ENCODE results near the gene COL13A1.

COL13A1 gene

DNA sequence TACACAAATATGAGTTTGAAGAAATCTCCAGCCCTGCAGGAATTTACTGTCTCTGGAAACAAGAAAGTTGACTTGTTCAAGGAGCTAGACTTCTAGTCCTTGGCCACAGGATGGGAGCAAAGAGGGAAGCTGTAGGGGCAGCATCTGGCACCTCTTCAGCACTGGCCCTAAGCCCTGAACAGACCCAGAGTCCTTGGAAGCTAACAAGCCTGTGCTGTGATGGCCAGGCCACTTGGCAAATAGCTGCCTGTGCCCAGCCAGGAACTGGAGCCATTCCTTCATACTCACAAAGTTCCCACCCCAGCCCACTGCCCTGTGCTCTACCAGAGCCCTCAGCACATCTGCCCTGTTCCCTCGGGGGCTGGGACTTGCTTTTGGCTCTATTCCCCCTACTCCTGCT, 9.4 kb upstream of the COL13A1 start:
- DNase-seq, result no peak

GRCh38 chr10:69794673-69795072, 7.0 kb upstream of the COL13A1 start:
- no peak for DNase-seq

DNA sequence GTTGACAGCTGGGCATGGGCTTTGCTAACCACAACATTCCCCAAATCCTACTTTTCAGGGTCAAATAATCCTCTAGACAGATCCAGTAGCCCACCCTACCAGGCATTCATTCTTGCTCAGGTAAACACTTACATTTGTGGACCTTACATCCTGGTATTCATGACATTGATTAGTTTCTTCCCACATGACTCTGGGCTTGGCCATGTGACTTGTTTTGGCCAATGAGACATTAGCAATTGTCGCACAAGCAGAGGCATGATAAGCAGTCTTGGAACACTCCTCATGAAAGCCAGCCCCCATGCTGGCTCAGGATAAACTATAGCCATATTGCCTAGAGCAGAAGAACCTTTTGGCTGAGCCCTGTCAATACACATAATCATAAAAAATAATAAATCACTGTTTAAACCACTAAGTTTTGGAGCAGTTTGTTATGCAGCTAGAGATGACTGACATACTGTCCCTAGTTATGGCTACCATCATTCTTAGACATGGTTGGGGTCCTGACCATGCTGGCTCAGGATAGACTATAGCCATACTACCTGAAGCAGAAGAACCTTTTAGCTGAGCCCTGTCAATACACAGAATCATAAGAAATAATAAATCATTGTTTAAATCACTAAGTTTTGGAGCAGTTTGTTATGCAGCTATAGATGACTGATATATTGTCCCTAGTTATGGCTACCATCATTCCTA, 6.3 kb upstream of the COL13A1 start:
- DNase-seq, result no peak

GRCh38 chr10:69797959-69798358, 3.7 kb upstream of the COL13A1 start:
- no peak for DNase-seq

GRCh38 chr10:69800109-69800508, 1.6 kb upstream of the COL13A1 start:
- DNase-seq, result peak; percentile 32

DNA sequence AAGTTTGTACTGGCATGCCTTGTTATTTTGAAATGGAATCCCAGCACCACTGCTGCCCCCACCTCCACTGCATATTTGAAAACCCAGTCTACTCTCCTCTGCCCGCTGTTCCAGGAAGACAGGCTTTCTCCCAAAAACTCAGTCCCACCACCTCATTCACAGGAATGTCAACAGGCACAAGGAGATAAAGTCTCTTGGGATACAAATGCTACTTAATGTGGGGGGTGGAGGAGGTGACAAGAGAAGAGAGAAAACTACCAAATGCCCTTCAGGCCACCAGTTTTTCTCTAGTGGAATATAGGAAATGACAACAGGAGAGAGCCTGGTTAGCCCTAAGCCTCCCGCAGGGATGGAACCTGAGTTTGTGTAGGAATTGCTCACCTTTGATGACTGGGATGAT, 1.0 kb upstream of the COL13A1 start:
- DNase-seq, result no peak

- DNase-seq, result peak; percentile 62
Measured at GRCh38 chr10:69801094-69801433, 642 bp upstream of the COL13A1 start.

- DNase-seq, result peak; percentile 24
Measured at GRCh38 chr10:69802424-69803161, 887 bp downstream of the COL13A1 start.

DNA sequence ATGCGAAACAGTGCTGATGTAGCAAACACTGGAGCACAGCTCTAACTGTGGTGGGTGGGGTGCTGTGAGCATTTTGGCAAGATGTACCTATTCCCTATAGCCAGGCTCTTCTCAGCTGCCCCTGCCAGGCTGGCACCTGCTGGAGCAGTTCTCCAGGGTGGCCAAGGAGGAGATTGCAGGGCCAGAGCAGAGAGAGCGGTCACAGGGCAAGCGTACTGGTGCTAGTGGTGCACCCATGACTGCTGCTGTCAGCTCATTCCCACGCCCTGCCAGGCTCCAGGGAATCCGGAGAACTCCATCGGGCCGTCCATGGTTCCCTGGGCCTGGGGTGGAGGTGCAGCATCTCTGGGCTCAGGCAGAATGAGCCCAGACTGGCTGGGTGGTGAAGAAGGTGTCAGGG, 2.1 kb downstream of the COL13A1 start:
- no peak for DNase-seq

GRCh38 chr10:69804775-69805174, 3.1 kb downstream of the COL13A1 start:
- no peak for DNase-seq

DNA sequence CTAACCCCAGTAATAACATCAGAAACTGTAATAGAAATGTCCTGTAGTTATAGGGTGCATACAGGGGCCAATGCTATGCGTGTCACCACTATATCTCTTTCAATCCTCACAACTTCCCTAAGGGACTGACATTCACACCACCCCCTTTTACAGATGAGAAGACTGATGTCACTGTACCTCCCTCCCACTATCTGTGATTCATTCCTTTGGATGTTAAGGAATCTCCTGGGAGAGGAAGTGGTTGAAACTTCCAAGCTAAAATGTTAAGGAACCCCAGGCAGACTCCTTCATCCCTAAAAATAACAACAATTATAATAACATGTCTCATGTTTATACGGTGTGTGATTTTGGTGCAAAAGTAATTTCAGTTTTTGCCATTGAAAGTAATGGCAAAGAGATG, 5.4 kb downstream of the COL13A1 start:
- DNase-seq, result no peak

DNA sequence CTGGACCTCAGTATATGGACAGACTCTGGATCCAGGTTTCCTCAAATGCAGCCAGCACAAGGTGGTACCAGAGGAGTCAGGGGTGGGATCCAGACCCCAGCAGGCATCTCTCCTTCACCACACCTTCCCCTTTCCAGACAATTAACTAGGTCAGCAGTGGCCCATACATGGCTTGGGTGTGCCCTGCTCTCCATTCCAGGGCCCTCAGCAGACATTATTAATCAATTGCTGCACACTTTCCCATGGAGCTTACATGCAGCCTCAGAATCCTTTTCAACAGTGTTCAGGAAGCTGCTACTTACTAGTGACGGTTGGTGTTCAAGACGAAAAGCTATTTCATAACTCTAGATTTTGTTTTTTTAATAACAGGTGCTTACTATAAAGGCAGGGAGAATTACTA, 6.0 kb downstream of the COL13A1 start:
- DNase-seq, result no peak

GRCh38 chr10:69809318-69809717, 7.6 kb downstream of the COL13A1 start:
- no peak for DNase-seq

- no peak for DNase-seq
Measured at GRCh38 chr10:69810097-69810496, 8.4 kb downstream of the COL13A1 start.

- DNase-seq, result no peak
Measured at GRCh38 chr10:69810675-69811397, 9.1 kb downstream of the COL13A1 start.

GRCh38 chr10:69813632-69814031, 11.9 kb downstream of the COL13A1 start:
- DNase-seq, result no peak

DNA sequence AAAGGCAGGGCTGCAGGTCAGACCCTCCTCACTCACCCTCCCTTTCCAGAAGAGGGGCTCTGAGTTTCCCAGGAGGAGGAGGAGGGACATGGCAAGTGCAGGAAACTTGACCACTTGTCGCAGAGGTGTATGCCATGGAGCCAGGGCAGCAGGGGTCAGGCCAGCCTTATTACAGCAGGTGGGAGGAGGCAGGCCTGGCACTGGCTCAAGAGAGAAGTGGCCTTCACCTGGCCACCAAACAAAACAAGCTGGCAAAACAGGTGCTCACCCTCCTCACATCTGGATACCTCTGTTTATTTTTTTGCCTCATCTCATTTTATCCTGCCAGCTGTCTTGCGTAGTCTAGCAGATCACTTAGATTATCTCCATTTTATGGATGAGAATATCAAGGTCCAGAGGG, 12.5 kb downstream of the COL13A1 start:
- DNase-seq, result no peak

DNA sequence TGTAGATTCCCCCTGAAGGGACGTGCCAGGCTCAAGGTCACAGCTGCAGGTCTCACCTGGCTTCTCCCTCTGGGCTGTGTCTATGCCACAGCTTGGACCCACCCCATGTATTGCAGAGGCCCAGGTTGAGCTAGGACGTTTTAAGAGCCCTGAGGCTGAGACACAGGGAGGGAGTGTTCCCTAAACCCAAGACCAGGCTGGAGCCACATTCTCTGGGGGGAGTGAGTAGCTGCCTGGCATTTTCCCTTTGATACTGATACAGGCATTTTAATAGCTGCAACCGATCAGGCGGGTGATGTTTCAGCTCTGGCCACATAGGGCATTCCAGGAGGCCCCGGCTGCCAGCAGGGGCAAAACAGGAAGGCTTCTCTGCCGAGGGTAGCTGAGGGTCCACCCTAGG, 13.4 kb downstream of the COL13A1 start:
- DNase-seq, result no peak

DNA sequence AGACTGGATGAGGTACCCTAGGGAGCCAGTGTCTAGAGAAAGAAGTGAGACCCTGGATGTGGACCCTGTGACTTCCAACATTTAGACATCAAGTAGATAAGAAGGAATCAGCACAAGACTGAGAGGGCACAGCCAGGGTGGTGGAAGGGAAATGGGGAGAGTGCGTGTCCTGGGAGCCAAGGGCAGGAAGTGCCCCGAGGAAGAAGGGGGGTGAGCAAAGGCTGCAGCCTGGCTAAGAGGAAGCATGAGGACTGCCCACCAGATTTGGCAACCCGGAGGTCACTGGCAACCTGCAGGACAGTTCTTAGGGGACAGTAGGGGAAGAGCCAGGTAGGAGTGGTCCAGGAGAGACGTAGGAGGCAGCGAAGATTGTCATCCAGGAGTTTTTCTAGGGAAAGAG, 14.8 kb downstream of the COL13A1 start:
- no peak for DNase-seq

GRCh38 chr10:69817078-69817581, 15.4 kb downstream of the COL13A1 start:
- DNase-seq, result no peak

- no peak for DNase-seq
Measured at GRCh38 chr10:69818676-69819239, 17.1 kb downstream of the COL13A1 start.

DNA sequence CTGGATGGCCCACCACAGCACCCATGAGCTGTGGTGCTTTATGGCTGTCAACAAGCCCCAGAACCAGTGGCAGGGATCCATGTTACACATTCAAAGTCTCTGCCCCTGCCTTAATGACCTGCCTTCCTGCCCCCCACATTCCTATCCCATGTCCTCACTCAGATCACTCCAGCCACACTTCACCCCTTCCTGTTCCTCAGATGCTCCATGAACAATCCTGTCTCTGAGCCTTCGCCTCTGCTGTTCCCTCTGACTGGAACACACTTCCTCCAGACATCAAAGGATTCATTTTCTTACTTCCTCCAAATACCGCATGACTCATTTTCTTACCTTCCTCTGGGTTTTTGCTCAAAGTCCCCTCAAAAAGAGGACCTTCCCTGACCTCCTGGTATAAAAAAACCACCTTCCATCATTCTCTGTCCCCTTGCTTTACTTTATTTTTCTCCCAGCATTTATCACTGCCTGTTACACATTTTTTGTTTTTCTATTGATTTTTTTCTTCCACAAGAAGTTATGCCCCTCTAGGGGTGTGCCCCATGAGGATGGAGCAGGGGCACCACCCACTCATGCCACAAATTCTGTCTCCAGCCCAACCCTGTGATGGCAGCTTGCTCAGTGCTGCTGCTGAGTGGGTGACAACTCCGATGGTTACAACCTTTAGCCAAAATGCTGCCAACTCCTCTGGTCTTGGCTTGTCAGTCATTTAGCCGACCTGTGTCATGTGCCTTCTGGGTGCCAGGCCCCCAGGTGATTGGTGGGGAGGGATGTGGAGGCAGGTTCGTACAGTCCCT, 18.2 kb downstream of the COL13A1 start:
- DNase-seq, result no peak

- no peak for DNase-seq
Measured at GRCh38 chr10:69820817-69821216, 19.1 kb downstream of the COL13A1 start.

Measured in stimulated activated CD4-positive, alpha-beta T cell treated with anti-CD3 and anti-CD28 coated beads, Interleukin-15, amount 100 ng/mL, for 24 hours (primary cell).